Transverse colon (tissue), 4 donors: Measurements from ENCODE around the gene RDH5. TPM values are rescaled to one million over a fixed set of nuclear protein-coding genes. Genes with fewer than 3 reads are reported as not detected.

Source experiments
- DNase-seq: peaks from one replicate; pipeline ENCODE4 v3.0.0-alpha.2; 2019
- H3K27ac ChIP-seq, 4 donors: fragments of 200-600 bp; sonication (generic); 2 replicates each; pipeline ENCODE4 v1.5.1; 2016 to 2018; ENCODE audit warnings: inconsistent platforms in 4 of 4
- H3K27me3 ChIP-seq: fragments of 200-600 bp; sonication (generic); 2 replicates; pipeline ENCODE4 v1.5.1; 2017; ENCODE audit warnings: inconsistent platforms
- H3K36me3 ChIP-seq, 4 donors: fragments of 200-600 bp; sonication (generic); 2 replicates each; pipeline ENCODE4 v1.5.1; 2017 to 2019; ENCODE audit warnings: inconsistent platforms in 4 of 4
- H3K4me1 ChIP-seq, 4 donors: fragments of 200-600 bp; sonication (generic); 2 replicates each; pipeline ENCODE4 v1.5.1; 2017 to 2020; ENCODE audit warnings: inconsistent platforms in 4 of 4
- H3K4me3 ChIP-seq, 4 donors: fragments of 200-600 bp; sonication (generic); 1 replicate in 1 of 4; 2 replicates in 3 of 4; pipeline versions ENCODE4 v1.5.1 to v1.6.1; 2017 to 2019; ENCODE audit warnings: inconsistent platforms in 4 of 4
- H3K9me3 ChIP-seq, 2 donors: fragments of 200-600 bp; sonication (generic); 2 replicates each; pipeline ENCODE4 v1.5.1; 2017 to 2019; ENCODE audit warnings: inconsistent platforms in 2 of 2
- CTCF ChIP-seq, 5 experiments: fragments of 200-600 bp in 3 of 5; fragments of 450-650 bp in 2 of 5; sonication (generic) in 3 of 5; IDR thresholded peaks; 1 replicate in 2 of 5; 2 replicates in 3 of 5; pipeline ENCODE4 v1.5.1; 2016 to 2017; ENCODE audit warnings: antibody characterized with exemption in 5 of 5, inconsistent platforms in 3 of 5, mild to moderate bottlenecking in 2 of 5, moderate library complexity in 1 of 5
- EP300 ChIP-seq: sonication (generic); formaldehyde crosslinking; IDR thresholded peaks from one replicate; pipeline ENCODE4 v1.6.1; 2017; ENCODE audit warnings: antibody characterized with exemption, low read depth
- POLR2A ChIP-seq: fragments of 450-650 bp; IDR thresholded peaks from one replicate; pipeline ENCODE4 v1.6.1; 2016; ENCODE audit warnings: antibody characterized with exemption, mild to moderate bottlenecking, moderate library complexity
- POLR2AphosphoS5 ChIP-seq, 3 donors: sonication (generic); formaldehyde crosslinking; IDR thresholded peaks; one replicate each; pipeline ENCODE4 v1.6.1; 2016; ENCODE audit warnings: antibody characterized with exemption in 3 of 3
- WGBS, 2 donors: methylation state at CpG; one replicate each; pipeline ENCODE4 v1.1.5; 2018; ENCODE audit warnings: low coverage in 1 of 2; 5-methylcytosine and 5-hydroxymethylcytosine counted together
- in situ Hi-C, 4 donors: fragments of 200-750 bp; cut with MboI; loops; one replicate each; pipeline versions ENCODE4 v1.15.0 to v1.15.1; 2017; ENCODE audit warnings: low sequenced_read_pairs in 3 of 4, low pct_ligation_motif_present in 1 of 4, low pct_unique_long_range_greater_than_20kb in 1 of 4
- intact Hi-C: fragments of 100-400 bp; cut with DNase I; formaldehyde crosslinking; loops from one replicate; pipeline ENCODE4 v1.15.1; 2023; ENCODE audit warnings: low total_unique reads
- total RNA-seq, 4 donors: library from RNA; depleted of rRNA; stranded (reverse); fragments of >200 nt; gene quantifications; one replicate each; pipeline ENCODE4 v1.1.0, GENCODE V29; 2016

RDH5 gene
- total RNA-seq, 4 donors from 2014 or later: 16.5 to 74.4 (median 58.3) TPM

GRCh38 chr12:55715169-55715764, 4.9 kb upstream of the RDH5 start:
- Histone ChIP-seq H3K36me3 (no peaks in the 10 kb centered on the region), H3K27ac (peak overlapping the region; percentile 97 to 99 (median 99)), H3K9me3 (no peaks in the 10 kb centered on the region), H3K4me3 (peak overlapping the region in 3 of 4 donors; percentile 69 to 93 (median 72)), H3K4me1 (peaks cover 34 to 49% (median 40%) of the 10 kb centered on the region in 4 donors), H3K27me3 (no peaks in the 10 kb centered on the region)
- DNase-seq: no peak
- WGBS, 2 donors: 57 to 58% methylated on average over 3 to 7 of the region's 7 CpGs
- TF ChIP-seq POLR2A (no peak), POLR2AphosphoS5 (IDR thresholded peaks at IDR 0.05) (no peak), EP300 (peak; percentile 25)
- intact Hi-C loops (no loop called here), in situ Hi-C loops (no loop called here)

GRCh38 chr12:55715833-55716581, 4.2 kb upstream of the RDH5 start, which contains the start of gene BLOC1S1:
TSS of gene BLOC1S1 (plus strand) at chr12:55716046. CDS start at chr12:55716052, 6 bp downstream.
- H3K27ac ChIP-seq: peak within 1 kb of the TSS; percentile 97 to 99 (median 99)
- no peaks in the 10 kb centered on the region for H3K36me3 ChIP-seq
- no peaks in the 10 kb centered on the region for H3K9me3 ChIP-seq
- peak within 1 kb of the TSS; percentile 69 to 93 (median 80) for H3K4me3 ChIP-seq
- in situ Hi-C loops (no loop called here), intact Hi-C loops (no loop called here)
- peak; percentile 84 to 91 (median 89) for TF ChIP-seq POLR2AphosphoS5 (IDR thresholded peaks at IDR 0.05)
- TF ChIP-seq POLR2A: peak; percentile 70
- peak; percentile 67 for TF ChIP-seq EP300
- TF ChIP-seq CTCF (IDR thresholded peaks at IDR 0.05): peak in 1 of 5 experiments; percentile 30
- WGBS, 2 donors: 1% methylated on average over 35 of the region's 42 CpGs; no CpG with 5 or more reads in 1 of the 2 donors
- H3K4me1 ChIP-seq: peaks cover 38 to 56% (median 46%) of the 10 kb centered on the region in 4 donors
- peak; percentile 96 for DNase-seq
- no peaks in the 10 kb centered on the region for H3K27me3 ChIP-seq

- TF ChIP-seq POLR2AphosphoS5 (IDR thresholded peaks at IDR 0.05): no peak
- no peak for TF ChIP-seq EP300
- no peak for TF ChIP-seq POLR2A
- no peak for TF ChIP-seq CTCF (IDR thresholded peaks at IDR 0.05)
- Histone ChIP-seq H3K4me3 (peak overlapping the region; percentile 69 to 93 (median 80)), H3K27me3 (no peaks in the 10 kb centered on the region), H3K9me3 (no peaks in the 10 kb centered on the region), H3K27ac (peak overlapping the region; percentile 97 to 99 (median 99)), H3K4me1 (peaks cover 38 to 62% (median 52%) of the 10 kb centered on the region in 4 donors), H3K36me3 (no peaks in the 10 kb centered on the region)
- 4% methylated on average over 13 of the region's 13 CpGs; no CpG with 5 or more reads in 1 of the 2 donors for whole genome bisulfite sequencing, 2 donors
- intact Hi-C loops (no loop called here), in situ Hi-C loops (no loop called here)
- no peak for DNase-seq
Observed at GRCh38 chr12:55716582-55716957, 3.6 kb upstream of the RDH5 start.

- peak overlapping the region; percentile 97 to 99 (median 99) for H3K27ac ChIP-seq
- in situ Hi-C loops: no loop called here
- intact Hi-C loops: no loop called here
- H3K4me1 ChIP-seq: peaks cover 38 to 69% (median 59%) of the 10 kb centered on the region in 4 donors
- WGBS, 2 donors: 29% methylated on average over 8 of the region's 8 CpGs; no CpG with 5 or more reads in 1 of the 2 donors
- H3K36me3 ChIP-seq: no peaks in the 10 kb centered on the region
- TF ChIP-seq POLR2AphosphoS5 (IDR thresholded peaks at IDR 0.05) (peak in 1 of 3 donors; percentile 39), POLR2A (no peak)
- H3K9me3 ChIP-seq: no peaks in the 10 kb centered on the region
- peak overlapping the region; percentile 69 to 93 (median 80) for H3K4me3 ChIP-seq
- no peaks in the 10 kb centered on the region for H3K27me3 ChIP-seq
- peak; percentile 63 for DNase-seq
Observed at GRCh38 chr12:55717011-55718007, 2.9 kb upstream of the RDH5 start.
